ENCODE data around the gene BMPR1B. TPM values are rescaled to one million over a fixed set of nuclear protein-coding genes. Genes with fewer than 3 reads are reported as not detected.

The BMPR1B gene
- total RNA-seq, 2 experiments from 2014 or later = not detected

GRCh38 chr4:94925764-94926347 is 168.1 kb downstream of the BMPR1B start:
- no peaks in the 10 kb centered on the region for H3K36me3 Mint-ChIP-seq (ENCODE audit: low read depth)
- H3K4me3 Mint-ChIP-seq = no peak overlapping the region
- no peaks in the 10 kb centered on the region for H3K4me1 Mint-ChIP-seq
- POLR2A ChIA-PET = no interaction called here
- CTCF ChIA-PET = no interaction called here
- intact Hi-C loops (cut with DNase I, micrococcal nuclease) = no loop called here
- DNase-seq (no peak), ATAC-seq (no peak)
- no peaks in the 10 kb centered on the region for H3K9me3 Mint-ChIP-seq (ENCODE audit: low read depth)
- H3K27ac Mint-ChIP-seq = no peak overlapping the region
- no peaks in the 10 kb centered on the region for H3K27me3 Mint-ChIP-seq

GRCh38 chr4:94926936-94927335 is 169.2 kb downstream of the BMPR1B start:
- Mint-ChIP-seq H3K36me3 (ENCODE audit: low read depth) (no peaks in the 10 kb centered on the region), H3K4me3 (no peak overlapping the region), H3K9me3 (ENCODE audit: low read depth) (no peaks in the 10 kb centered on the region), H3K27me3 (no peaks in the 10 kb centered on the region), H3K27ac (no peak overlapping the region), H3K4me1 (no peaks in the 10 kb centered on the region)
- ChIA-PET CTCF (no interaction called here), POLR2A (no interaction called here)
- DNase-seq = no peak
- no peak for ATAC-seq
- intact Hi-C loops (cut with DNase I, micrococcal nuclease) = no loop called here

GRCh38 chr4:94927696-94928095 is 169.9 kb downstream of the BMPR1B start:
- H3K36me3 Mint-ChIP-seq (ENCODE audit: low read depth) = no peaks in the 10 kb centered on the region
- H3K4me1 Mint-ChIP-seq = no peaks in the 10 kb centered on the region
- H3K4me3 Mint-ChIP-seq = no peak overlapping the region
- no peaks in the 10 kb centered on the region for H3K9me3 Mint-ChIP-seq (ENCODE audit: low read depth)
- ATAC-seq (no peak), DNase-seq (no peak)
- H3K27ac Mint-ChIP-seq = no peak overlapping the region
- H3K27me3 Mint-ChIP-seq = no peaks in the 10 kb centered on the region
- intact Hi-C loops (cut with DNase I, micrococcal nuclease) = no loop called here
- ChIA-PET CTCF (no interaction called here), POLR2A (no interaction called here)

- no peak for ATAC-seq
- DNase-seq = no peak
- CTCF ChIA-PET = no interaction called here
- Mint-ChIP-seq H3K36me3 (ENCODE audit: low read depth) (no peaks in the 10 kb centered on the region), H3K4me1 (no peaks in the 10 kb centered on the region), H3K27me3 (no peaks in the 10 kb centered on the region), H3K4me3 (no peak overlapping the region), H3K27ac (no peak overlapping the region), H3K9me3 (ENCODE audit: low read depth) (no peaks in the 10 kb centered on the region)
- intact Hi-C loops (cut with DNase I, micrococcal nuclease) = no loop called here
- POLR2A ChIA-PET = interaction anchor here (0.7 kb wide), 1 partner anchor 38 kb away, joined by 3 read pairs; no protein-coding TSS in a partner anchor
Observed at GRCh38 chr4:94929696-94930095, 171.9 kb downstream of the BMPR1B start.

GRCh38 chr4:94931626-94932025 is 173.9 kb downstream of the BMPR1B start:
- ChIA-PET POLR2A (no interaction called here), CTCF (no interaction called here)
- ATAC-seq (no peak), DNase-seq (no peak)
- Mint-ChIP-seq H3K27me3 (no peaks in the 10 kb centered on the region), H3K4me1 (no peaks in the 10 kb centered on the region), H3K36me3 (ENCODE audit: low read depth) (no peaks in the 10 kb centered on the region), H3K9me3 (ENCODE audit: low read depth) (no peaks in the 10 kb centered on the region), H3K27ac (no peak overlapping the region), H3K4me3 (no peak overlapping the region)
- intact Hi-C loops (cut with DNase I, micrococcal nuclease) = no loop called here

DNA sequence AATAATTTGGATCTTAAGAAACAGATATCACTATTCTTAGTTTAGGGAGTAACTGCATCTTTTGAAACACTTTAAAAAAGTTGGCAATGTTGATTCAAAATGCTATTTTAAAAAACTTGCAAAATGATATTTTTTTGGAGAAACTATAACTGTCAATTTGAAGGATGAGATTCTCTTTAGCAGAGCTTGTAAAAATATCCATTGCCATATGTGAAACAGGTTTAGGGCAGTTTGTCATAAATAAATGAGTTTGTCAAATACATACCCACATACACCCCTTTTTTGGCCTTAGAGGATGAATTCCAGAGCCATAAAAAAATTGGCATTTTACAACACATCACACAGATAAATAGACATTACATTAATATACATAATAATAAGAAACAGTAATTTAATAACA is 174.6 kb downstream of the BMPR1B start:
- intact Hi-C loops (cut with DNase I, micrococcal nuclease) = no loop called here

GRCh38 chr4:94933799-94934198 is 176.0 kb downstream of the BMPR1B start:
- Mint-ChIP-seq H3K4me1 (no peaks in the 10 kb centered on the region), H3K9me3 (ENCODE audit: low read depth) (no peaks in the 10 kb centered on the region), H3K4me3 (no peak overlapping the region), H3K27me3 (no peaks in the 10 kb centered on the region), H3K27ac (no peak overlapping the region), H3K36me3 (ENCODE audit: low read depth) (no peaks in the 10 kb centered on the region)
- ATAC-seq = no peak
- POLR2A ChIA-PET = no interaction called here
- CTCF ChIA-PET = no interaction called here
- intact Hi-C loops (cut with DNase I, micrococcal nuclease) = no loop called here
- DNase-seq = no peak

More for the DNA sequence above, 174.6 kb downstream of the BMPR1B start:
- no peaks in the 10 kb centered on the region for H3K4me1 Mint-ChIP-seq
- no peaks in the 10 kb centered on the region for H3K9me3 Mint-ChIP-seq (ENCODE audit: low read depth)
- no peak overlapping the region for H3K27ac Mint-ChIP-seq
- no peak for ATAC-seq
- ChIA-PET POLR2A (no interaction called here), CTCF (no interaction called here)
- H3K36me3 Mint-ChIP-seq (ENCODE audit: low read depth) = no peaks in the 10 kb centered on the region
- DNase-seq = no peak
- H3K27me3 Mint-ChIP-seq = no peaks in the 10 kb centered on the region
- H3K4me3 Mint-ChIP-seq = no peak overlapping the region

DNA sequence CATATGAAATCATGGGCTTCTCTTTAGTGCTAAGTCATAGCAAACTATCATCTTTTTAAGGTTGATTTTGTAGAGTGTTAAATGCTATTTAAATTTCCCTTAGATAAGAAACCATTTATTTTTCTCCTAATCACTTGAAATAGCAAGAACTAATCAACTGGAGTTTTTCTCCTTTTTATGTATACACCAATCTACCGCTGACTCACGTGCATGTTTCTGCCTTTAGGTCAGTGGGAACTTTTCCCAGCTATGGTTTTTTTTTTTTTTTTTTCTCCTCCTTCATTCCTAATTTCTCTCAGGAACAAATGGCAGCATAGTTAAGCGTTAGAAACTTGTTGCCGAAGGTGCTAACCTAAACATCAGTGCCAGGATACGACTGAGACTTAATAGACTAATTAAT is 176.4 kb downstream of the BMPR1B start:
- H3K27me3 Mint-ChIP-seq = no peaks in the 10 kb centered on the region
- no peaks in the 10 kb centered on the region for H3K4me1 Mint-ChIP-seq
- POLR2A ChIA-PET = no interaction called here
- no peaks in the 10 kb centered on the region for H3K9me3 Mint-ChIP-seq (ENCODE audit: low read depth)
- no peak overlapping the region for H3K27ac Mint-ChIP-seq
- no peak for DNase-seq
- ATAC-seq = no peak
- no peaks in the 10 kb centered on the region for H3K36me3 Mint-ChIP-seq (ENCODE audit: low read depth)
- CTCF ChIA-PET = no interaction called here
- no peak overlapping the region for H3K4me3 Mint-ChIP-seq
- intact Hi-C loops (cut with DNase I, micrococcal nuclease) = no loop called here

DNA sequence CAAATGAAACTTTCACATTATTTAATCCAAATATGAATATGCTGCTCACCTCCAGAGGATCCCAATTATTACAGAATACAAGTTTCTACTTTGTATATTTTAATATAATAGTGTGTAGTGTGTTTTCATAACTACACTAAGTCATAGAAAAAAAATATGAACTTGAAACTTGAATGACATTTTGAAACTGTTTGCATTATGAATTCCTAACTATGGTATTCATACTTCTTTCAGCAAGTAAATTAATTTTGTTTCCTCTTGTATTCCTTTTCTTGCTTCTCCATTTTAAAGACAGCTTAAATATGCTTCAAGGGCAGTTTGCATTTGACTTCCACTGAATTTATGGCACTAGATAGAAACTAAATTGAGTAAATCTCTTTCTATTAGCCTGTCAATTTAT is 177.1 kb downstream of the BMPR1B start:
- H3K27ac Mint-ChIP-seq = no peak overlapping the region
- POLR2A ChIA-PET = no interaction called here
- intact Hi-C loops (cut with DNase I, micrococcal nuclease) = loop anchor here in 1 of 2 experiments (1.0 kb wide), 1 partner anchor 11 kb away; no protein-coding TSS in a partner anchor
- no peaks in the 10 kb centered on the region for H3K9me3 Mint-ChIP-seq (ENCODE audit: low read depth)
- CTCF ChIA-PET = no interaction called here
- no peaks in the 10 kb centered on the region for H3K27me3 Mint-ChIP-seq
- H3K36me3 Mint-ChIP-seq (ENCODE audit: low read depth) = no peaks in the 10 kb centered on the region
- no peak for DNase-seq
- H3K4me3 Mint-ChIP-seq = no peak overlapping the region
- no peaks in the 10 kb centered on the region for H3K4me1 Mint-ChIP-seq
- no peak for ATAC-seq

- ATAC-seq = no peak
- Mint-ChIP-seq H3K36me3 (ENCODE audit: low read depth) (no peaks in the 10 kb centered on the region), H3K4me3 (no peak overlapping the region), H3K4me1 (no peaks in the 10 kb centered on the region), H3K9me3 (ENCODE audit: low read depth) (no peaks in the 10 kb centered on the region), H3K27ac (no peak overlapping the region), H3K27me3 (no peaks in the 10 kb centered on the region)
- ChIA-PET CTCF (no interaction called here), POLR2A (no interaction called here)
- intact Hi-C loops (cut with DNase I, micrococcal nuclease) = no loop called here
- no peak for DNase-seq
Observed at GRCh38 chr4:94936854-94937253, 179.1 kb downstream of the BMPR1B start.

- Mint-ChIP-seq H3K4me3 (no peak overlapping the region), H3K36me3 (ENCODE audit: low read depth) (no peaks in the 10 kb centered on the region), H3K4me1 (no peaks in the 10 kb centered on the region), H3K27me3 (no peaks in the 10 kb centered on the region), H3K27ac (no peak overlapping the region), H3K9me3 (ENCODE audit: low read depth) (no peaks in the 10 kb centered on the region)
- DNase-seq (no peak), ATAC-seq (no peak)
- intact Hi-C loops (cut with DNase I, micrococcal nuclease) = no loop called here
- CTCF ChIA-PET = interaction anchor here (0.6 to 0.9 kb wide), 2 partner anchors 25 to 93 kb away, joined by 3 read pairs; no protein-coding TSS in a partner anchor
- POLR2A ChIA-PET = no interaction called here
Observed at GRCh38 chr4:94939791-94940519, 182.2 kb downstream of the BMPR1B start.

DNA sequence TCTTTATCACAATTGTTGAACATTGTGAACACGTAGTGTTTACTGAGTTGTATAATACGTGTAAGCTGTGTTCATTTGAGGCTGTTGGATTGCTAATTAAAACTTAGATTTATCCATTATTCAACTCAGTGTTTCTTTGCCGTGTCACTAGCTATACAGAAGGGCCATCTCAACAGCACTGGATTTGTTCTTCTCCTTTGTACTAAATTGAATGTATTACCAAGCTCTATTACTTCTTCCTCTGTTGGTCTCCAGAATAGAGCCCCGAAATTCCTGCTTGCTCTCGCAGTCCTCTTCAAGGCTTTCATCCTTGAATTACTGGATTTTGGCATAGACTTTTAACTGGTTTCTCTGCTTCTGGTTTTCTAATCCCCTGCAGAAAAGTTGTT is 182.8 kb downstream of the BMPR1B start:
- intact Hi-C loops (cut with DNase I, micrococcal nuclease) = no loop called here
- ATAC-seq (no peak), DNase-seq (no peak)
- CTCF ChIA-PET = interaction anchor here (0.6 kb wide), 1 partner anchor 93 kb away, joined by 3 read pairs; no protein-coding TSS in a partner anchor
- H3K4me3 Mint-ChIP-seq = no peak overlapping the region
- no peaks in the 10 kb centered on the region for H3K9me3 Mint-ChIP-seq (ENCODE audit: low read depth)
- no peaks in the 10 kb centered on the region for H3K36me3 Mint-ChIP-seq (ENCODE audit: low read depth)
- POLR2A ChIA-PET = no interaction called here
- no peaks in the 10 kb centered on the region for H3K27me3 Mint-ChIP-seq
- H3K27ac Mint-ChIP-seq = no peak overlapping the region
- H3K4me1 Mint-ChIP-seq = no peaks in the 10 kb centered on the region
